Vagina (tissue), 2 donors: ENCODE results near the gene ZSCAN18.

Experiments
- POLR2A ChIP-seq, 2 donors: fragments of 450-650 bp; IDR thresholded peaks; one replicate each; pipeline ENCODE4 v1.6.1; 2017; ENCODE audit warnings: antibody characterized with exemption in 2 of 2, mild to moderate bottlenecking in 2 of 2, moderate library complexity in 2 of 2
- POLR2AphosphoS5 ChIP-seq, 2 donors: sonication (generic); formaldehyde crosslinking; IDR thresholded peaks; one replicate each; pipeline ENCODE4 v1.9.0; 2017; ENCODE audit warnings: antibody characterized with exemption in 2 of 2, mild to moderate bottlenecking in 2 of 2, low read depth in 1 of 2; ENCODE audit not compliant: insufficient read depth in 1 of 2
- TF ChIP-seq, protein P1 (sequence below), 3 experiments: fragments of 450-650 bp in 2 of 3; fragments of 200-600 bp in 1 of 3; sonication (generic) in 1 of 3; IDR thresholded peaks; one replicate each; pipeline ENCODE4 v1.5.1; 2017 to 2019; ENCODE audit warnings: antibody characterized with exemption in 3 of 3, mild to moderate bottlenecking in 2 of 3, moderate library complexity in 2 of 3

DNA sequence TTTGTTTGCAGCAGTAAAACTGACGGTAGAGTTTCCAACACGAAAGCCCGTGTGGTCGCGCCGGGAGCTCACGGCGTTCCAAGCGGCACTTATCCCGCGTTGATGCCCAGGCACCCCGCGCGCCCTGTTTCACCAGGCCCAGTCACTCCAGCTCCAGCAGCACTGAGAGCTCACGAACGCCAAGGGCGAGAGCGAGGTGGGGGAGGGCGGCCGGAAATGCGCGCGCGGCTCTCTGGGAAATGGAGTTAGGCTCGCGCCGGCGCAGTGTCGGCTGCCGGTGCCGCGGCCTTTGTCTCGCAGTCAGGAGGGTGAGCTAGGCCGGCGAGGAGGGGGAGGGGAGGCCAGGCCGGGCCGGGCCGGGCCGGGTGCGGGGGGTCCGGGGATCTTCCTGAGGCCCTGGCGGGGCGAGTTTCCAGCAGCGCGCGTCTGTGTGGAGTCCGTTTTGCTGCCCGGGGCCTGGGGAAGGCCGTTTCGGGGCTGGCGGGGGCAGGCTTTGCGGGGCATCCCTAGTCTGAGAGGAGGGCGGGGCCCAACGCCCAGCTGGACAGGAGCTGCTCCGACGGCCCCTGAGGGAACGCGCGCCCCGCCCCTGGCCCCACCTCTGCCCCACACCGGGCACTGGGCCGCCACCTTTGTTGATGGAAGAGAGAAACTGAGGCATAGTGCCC lies 38.9 kb downstream of the ZSCAN18 start, which contains the start of gene ZNF135:
- TF ChIP-seq POLR2AphosphoS5 (IDR thresholded peaks at IDR 0.05; ENCODE audit: insufficient read depth in 1 of 2, low read depth in 1 of 2) (peak; percentile 66 to 70), POLR2A (IDR thresholded peaks at IDR 0.05) (no peak)
- TF ChIP-seq, protein P1, sequence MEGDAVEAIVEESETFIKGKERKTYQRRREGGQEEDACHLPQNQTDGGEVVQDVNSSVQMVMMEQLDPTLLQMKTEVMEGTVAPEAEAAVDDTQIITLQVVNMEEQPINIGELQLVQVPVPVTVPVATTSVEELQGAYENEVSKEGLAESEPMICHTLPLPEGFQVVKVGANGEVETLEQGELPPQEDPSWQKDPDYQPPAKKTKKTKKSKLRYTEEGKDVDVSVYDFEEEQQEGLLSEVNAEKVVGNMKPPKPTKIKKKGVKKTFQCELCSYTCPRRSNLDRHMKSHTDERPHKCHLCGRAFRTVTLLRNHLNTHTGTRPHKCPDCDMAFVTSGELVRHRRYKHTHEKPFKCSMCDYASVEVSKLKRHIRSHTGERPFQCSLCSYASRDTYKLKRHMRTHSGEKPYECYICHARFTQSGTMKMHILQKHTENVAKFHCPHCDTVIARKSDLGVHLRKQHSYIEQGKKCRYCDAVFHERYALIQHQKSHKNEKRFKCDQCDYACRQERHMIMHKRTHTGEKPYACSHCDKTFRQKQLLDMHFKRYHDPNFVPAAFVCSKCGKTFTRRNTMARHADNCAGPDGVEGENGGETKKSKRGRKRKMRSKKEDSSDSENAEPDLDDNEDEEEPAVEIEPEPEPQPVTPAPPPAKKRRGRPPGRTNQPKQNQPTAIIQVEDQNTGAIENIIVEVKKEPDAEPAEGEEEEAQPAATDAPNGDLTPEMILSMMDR (IDR thresholded peaks at IDR 0.05) = no peak
